GM12865 (cell line): Measurements from ENCODE around the gene CAMKMT.

Source experiments
- DNase-seq: peaks from one replicate; pipeline ENCODE4 v3.0.0; 2010; ENCODE audit warnings: low read depth
- H3K4me3 ChIP-seq: 2 replicates; pipeline ENCODE4 v1.5.1; 2011; ENCODE audit warnings: mild to moderate bottlenecking, low read depth, low read length, control low read depth
- CTCF ChIP-seq: IDR thresholded peaks from 2 replicates; pipeline ENCODE4 v1.5.1; 2011; ENCODE audit warnings: low read length, control low read depth, low read depth, inconsistent platforms; ENCODE audit not compliant: insufficient read depth; ENCODE audit errors: missing control alignments

Gene CAMKMT

GRCh38 chr2:44805401-44806235 is 443.9 kb downstream of the CAMKMT start:
- TF ChIP-seq CTCF, result no peak
- no peak overlapping the region for H3K4me3 ChIP-seq
- DNase-seq, result no peak

GRCh38 chr2:44807201-44808025 is 445.7 kb downstream of the CAMKMT start:
- H3K4me3 ChIP-seq, result no peak overlapping the region
- no peak for DNase-seq
- no peak for TF ChIP-seq CTCF

- no peak for DNase-seq
- TF ChIP-seq CTCF, result no peak
- no peak overlapping the region for H3K4me3 ChIP-seq
Observed at GRCh38 chr2:44810892-44811530, 449.3 kb downstream of the CAMKMT start.

- no peak for TF ChIP-seq CTCF
- DNase-seq, result no peak
- H3K4me3 ChIP-seq, result no peak overlapping the region
Observed at GRCh38 chr2:44813165-44813564, 451.4 kb downstream of the CAMKMT start.

- no peak for DNase-seq
- TF ChIP-seq CTCF, result no peak
Observed at GRCh38 chr2:44813658-44814057, 451.9 kb downstream of the CAMKMT start.

GRCh38 chr2:44817256-44817655 is 455.5 kb downstream of the CAMKMT start:
- no peak overlapping the region for H3K4me3 ChIP-seq
- no peak for TF ChIP-seq CTCF
- DNase-seq, result no peak

More at GRCh38 chr2:44813658-44814057, 451.9 kb downstream of the CAMKMT start:
- no peak overlapping the region for H3K4me3 ChIP-seq
